ENCODE results near the gene SEMA4B.

- TF ChIP-seq CTCF (IDR thresholded peaks at IDR 0.05 in 8 of 11, conservative IDR thresholded peaks at IDR 0.05 in 3 of 11) (no peak), POLR2A (IDR thresholded peaks at IDR 0.05) (no peak)
Measured at GRCh38 chr15:90225504-90226234, 24.5 kb downstream of the SEMA4B start.
